Muscle of arm (tissue), 14 donors: ENCODE data around the gene ADNP2. TPM values are rescaled to one million over a fixed set of nuclear protein-coding genes. Genes with fewer than 3 reads are reported as not detected.

Experiments
- DNase-seq: peaks from one replicate; pipeline ENCODE4 v3.0.0-alpha.2; 2013
- long read RNA-seq, 11 donors: transcript quantifications; one replicate each; lab custom pipeline, GENCODE V29; 2026
- polyA plus RNA-seq, 12 donors: library from polyadenylated mRNA; unstranded; fragments of 120-200 nt; gene quantifications; one replicate each; pipeline ENCODE4 v1.2.1, GENCODE V29; 2013; ENCODE audit not compliant: insufficient read length in 12 of 12

ADNP2 gene, protein sequence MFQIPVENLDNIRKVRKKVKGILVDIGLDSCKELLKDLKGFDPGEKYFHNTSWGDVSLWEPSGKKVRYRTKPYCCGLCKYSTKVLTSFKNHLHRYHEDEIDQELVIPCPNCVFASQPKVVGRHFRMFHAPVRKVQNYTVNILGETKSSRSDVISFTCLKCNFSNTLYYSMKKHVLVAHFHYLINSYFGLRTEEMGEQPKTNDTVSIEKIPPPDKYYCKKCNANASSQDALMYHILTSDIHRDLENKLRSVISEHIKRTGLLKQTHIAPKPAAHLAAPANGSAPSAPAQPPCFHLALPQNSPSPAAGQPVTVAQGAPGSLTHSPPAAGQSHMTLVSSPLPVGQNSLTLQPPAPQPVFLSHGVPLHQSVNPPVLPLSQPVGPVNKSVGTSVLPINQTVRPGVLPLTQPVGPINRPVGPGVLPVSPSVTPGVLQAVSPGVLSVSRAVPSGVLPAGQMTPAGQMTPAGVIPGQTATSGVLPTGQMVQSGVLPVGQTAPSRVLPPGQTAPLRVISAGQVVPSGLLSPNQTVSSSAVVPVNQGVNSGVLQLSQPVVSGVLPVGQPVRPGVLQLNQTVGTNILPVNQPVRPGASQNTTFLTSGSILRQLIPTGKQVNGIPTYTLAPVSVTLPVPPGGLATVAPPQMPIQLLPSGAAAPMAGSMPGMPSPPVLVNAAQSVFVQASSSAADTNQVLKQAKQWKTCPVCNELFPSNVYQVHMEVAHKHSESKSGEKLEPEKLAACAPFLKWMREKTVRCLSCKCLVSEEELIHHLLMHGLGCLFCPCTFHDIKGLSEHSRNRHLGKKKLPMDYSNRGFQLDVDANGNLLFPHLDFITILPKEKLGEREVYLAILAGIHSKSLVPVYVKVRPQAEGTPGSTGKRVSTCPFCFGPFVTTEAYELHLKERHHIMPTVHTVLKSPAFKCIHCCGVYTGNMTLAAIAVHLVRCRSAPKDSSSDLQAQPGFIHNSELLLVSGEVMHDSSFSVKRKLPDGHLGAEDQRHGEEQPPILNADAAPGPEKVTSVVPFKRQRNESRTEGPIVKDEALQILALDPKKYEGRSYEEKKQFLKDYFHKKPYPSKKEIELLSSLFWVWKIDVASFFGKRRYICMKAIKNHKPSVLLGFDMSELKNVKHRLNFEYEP
- polyA plus RNA-seq: 10 to 100 TPM in 8 of 12 donors, 1 to 10 TPM in 3, not detected in 1; 9.1 to 16.2 (median 11.7) TPM
- long read RNA-seq, donor 1, full-length matches to known transcripts: 4 of 4 reads
- long read RNA-seq, donor 1, partial matches to known transcripts: 0 of 4 reads
- long read RNA-seq, donor 1, other reads (novel, unspliced or antisense): 0 of 4 reads
- long read RNA-seq, donor 2, full-length matches to known transcripts: 2 of 2 reads
- long read RNA-seq, donor 2, partial matches to known transcripts: 0 of 2 reads
- long read RNA-seq, donor 2, other reads (novel, unspliced or antisense): 0 of 2 reads
- long read RNA-seq, donor 3, full-length matches to known transcripts: 3 of 3 reads
- long read RNA-seq, donor 3, partial matches to known transcripts: 0 of 3 reads
- long read RNA-seq, donor 3, other reads (novel, unspliced or antisense): 0 of 3 reads
- long read RNA-seq, donor 4: 0 reads
- long read RNA-seq, donor 5, full-length matches to known transcripts: 2 of 2 reads
- long read RNA-seq, donor 5, partial matches to known transcripts: 0 of 2 reads
- long read RNA-seq, donor 5, other reads (novel, unspliced or antisense): 0 of 2 reads
- long read RNA-seq, donor 6: 0 reads
- long read RNA-seq, donor 7, full-length matches to known transcripts: 2 of 2 reads
- long read RNA-seq, donor 7, partial matches to known transcripts: 0 of 2 reads
- long read RNA-seq, donor 7, other reads (novel, unspliced or antisense): 0 of 2 reads
- long read RNA-seq, donor 8, full-length matches to known transcripts: 6 of 6 reads
- long read RNA-seq, donor 8, partial matches to known transcripts: 0 of 6 reads
- long read RNA-seq, donor 8, other reads (novel, unspliced or antisense): 0 of 6 reads
- long read RNA-seq, donor 9, full-length matches to known transcripts: 1 of 1 reads
- long read RNA-seq, donor 9, partial matches to known transcripts: 0 of 1 reads
- long read RNA-seq, donor 9, other reads (novel, unspliced or antisense): 0 of 1 reads
- long read RNA-seq, donor 10, full-length matches to known transcripts: 5 of 5 reads
- long read RNA-seq, donor 10, partial matches to known transcripts: 0 of 5 reads
- long read RNA-seq, donor 10, other reads (novel, unspliced or antisense): 0 of 5 reads
- long read RNA-seq, donor 11, full-length matches to known transcripts: 3 of 3 reads
- long read RNA-seq, donor 11, partial matches to known transcripts: 0 of 3 reads
- long read RNA-seq, donor 11, other reads (novel, unspliced or antisense): 0 of 3 reads

DNA sequence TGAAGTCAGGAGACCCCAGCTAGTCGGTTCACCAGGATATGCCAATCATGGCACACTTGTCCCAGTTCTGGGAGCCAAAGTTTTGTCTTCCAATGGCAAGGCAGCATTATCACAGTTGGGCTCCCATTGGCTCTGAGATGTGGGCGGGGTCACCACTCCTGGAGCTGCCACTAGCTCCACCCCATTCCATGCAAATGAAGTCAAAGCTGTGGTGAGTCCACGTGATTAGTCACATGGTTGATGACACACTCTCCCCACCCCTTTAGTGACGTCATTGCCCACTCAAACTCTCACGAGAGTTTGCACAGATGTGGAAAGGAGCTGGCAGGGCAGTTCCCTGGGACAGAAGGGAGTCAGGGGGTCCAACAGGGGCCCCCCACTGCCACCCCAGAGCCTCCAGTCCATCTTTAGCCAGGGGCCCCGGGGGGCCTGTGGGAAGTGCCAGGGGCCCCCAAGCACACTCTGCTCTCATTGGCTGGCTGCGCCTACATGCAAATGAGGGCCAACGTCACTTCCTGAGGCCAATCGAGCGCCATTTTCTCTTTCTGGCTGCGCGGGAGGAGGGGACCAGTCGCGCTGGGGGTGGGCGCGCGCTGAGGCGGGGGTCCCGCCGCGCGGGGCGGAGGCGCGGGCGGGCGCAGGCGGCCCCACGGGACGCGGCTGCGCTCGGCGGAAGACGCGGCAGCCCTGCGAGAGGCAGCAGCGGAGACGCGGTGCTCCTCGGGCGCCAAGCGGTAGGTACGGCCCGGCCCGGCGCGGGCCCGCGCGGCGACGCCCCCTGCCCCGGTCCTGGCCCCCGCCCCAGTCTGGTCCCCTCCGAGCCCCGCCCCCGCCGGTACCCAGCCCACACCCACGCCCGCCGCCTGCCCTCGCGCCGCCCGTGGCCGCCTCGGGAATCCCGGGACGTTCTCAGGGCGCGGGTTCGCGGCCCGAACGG, at the start of gene ADNP2:
Gene ADNP2, plus strand, starts transcription at position 524 of the 937 bp plus-strand sequence. CDS start 8,281 bp downstream, outside the sequence.
- peak; percentile 88 for DNase-seq

DNA sequence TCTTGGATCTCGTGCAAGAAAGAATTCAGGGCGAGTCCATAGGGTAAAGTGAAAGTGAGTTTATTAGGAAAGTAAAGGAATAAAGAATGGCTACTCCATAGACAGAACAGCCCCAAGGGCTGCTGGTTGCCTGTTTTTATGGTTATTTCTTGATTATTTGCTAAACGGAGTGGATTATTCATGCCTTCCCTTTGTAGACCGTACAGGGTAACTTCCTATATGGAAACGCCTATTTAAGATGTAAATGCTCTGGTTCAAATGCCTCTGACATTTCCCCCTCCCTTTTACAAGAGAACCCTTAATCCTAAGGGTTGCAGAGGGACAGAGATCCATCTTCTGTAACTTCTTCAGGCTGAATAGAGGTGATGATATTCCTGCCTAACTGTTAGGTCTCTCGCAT, 49.1 kb upstream of the ADNP2 start:
- DNase-seq: no peak

DNA sequence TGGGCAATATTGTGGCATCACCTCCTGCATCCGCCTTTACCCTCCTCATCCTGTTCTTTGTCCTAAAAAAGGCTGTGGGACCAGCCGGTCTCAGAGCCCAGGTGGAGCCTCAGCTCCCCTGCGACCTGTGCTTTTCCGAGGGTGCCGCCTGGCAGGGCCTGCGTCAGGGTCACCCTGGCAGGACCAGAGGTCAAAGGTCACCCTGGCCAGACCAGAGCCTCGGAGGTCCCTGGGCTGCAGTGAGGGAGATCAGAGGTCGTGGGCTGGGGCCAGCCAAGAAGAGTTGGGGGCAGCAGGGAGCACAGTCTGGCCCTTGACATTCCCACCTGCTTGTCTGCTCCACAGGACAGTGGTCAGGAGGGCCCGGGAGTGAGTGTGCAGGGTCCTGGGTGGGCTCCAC, 43.4 kb upstream of the ADNP2 start:
- no peak for DNase-seq

DNA sequence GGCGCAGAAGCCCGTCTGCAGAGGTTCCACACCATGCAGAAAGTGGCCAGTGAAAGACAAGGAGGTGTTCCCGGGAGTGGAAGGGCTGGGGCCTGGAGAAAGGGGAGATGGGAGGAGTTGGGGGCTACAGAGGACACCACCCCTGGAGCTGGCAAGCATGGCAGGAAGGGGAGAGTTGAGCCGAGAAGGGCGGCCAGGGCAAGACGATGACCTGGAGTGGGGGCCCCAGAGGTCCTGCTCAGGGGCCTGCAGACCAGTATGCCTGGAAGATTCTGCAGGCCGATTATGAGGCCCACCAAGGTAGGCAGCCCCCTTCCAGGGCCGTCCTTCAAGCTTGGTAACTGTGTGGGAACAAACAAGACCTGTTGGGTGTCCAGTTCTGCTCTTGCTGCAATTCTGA, 41.7 kb upstream of the ADNP2 start:
- DNase-seq: no peak

DNA sequence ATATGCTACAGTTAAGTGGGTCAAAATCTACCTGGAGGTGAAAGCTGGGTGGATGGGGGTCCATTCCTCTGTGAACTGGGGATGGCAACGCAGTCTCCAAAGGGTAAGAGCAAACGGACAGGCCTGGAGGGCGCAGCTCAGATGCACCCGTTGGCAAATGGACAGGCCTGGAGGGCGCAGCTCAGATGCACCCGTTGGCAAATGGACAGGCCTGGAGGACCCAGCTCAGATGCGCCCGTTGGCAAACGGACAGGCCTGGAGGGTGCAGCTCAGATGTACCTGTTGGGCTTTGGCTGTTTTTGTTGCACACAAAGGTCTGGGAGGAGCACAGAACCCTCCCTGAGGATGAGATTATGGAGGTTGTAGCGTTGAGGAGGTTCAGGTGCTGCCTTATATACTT, 41.2 kb upstream of the ADNP2 start:
- DNase-seq: no peak

DNA sequence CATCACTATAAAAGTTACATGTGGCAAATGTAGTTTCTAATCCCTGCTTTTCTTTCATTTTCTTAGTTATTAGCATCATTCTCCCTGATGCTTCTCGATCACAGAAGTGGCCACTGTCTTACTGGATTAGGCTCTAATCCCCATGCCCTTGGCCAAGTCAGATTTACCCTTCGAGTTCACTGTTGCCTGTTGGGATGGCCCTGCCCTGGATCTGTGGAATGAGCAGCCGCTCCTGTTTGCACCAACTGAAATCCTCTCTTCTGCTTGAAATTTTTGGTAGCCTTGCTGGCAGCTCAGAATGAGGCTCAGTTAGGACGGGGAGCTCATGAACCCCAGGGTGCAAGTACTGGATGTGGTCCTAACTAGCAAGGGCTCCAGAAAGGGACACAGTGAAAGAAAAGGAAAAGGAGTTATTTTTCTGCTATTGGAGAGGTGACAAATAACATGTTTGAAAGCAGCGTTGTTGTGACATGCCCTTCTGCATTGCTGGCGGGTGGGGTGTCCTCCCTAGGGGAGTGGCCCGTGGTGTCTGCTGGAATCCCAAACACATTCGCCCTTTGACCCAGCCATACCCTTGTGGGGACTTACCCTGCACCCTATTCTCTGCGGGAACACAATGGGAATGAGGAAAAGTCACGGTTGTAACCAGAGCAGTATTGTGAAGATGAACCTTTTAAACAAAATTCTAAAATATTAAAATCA, 40.3 kb upstream of the ADNP2 start:
- DNase-seq: no peak

DNA sequence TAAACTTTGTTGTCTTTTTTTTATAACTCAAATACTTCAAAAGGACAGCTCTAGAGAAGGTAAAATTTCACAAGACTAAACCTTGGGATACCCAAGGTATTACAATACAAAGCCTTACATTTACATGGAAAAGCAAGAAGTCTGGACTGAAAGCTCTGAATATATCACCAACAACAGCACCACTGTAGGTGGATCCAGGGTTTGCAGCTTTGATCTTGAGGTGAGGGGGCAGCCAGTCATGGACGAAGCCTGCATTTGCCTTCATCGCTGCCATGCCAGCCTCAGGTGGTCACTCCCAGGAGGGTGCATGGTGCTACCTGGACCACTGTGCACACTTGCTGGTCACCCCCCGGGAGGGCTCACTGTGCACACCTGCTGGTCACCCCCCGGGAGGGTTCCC, 38.2 kb upstream of the ADNP2 start:
- no peak for DNase-seq

DNA sequence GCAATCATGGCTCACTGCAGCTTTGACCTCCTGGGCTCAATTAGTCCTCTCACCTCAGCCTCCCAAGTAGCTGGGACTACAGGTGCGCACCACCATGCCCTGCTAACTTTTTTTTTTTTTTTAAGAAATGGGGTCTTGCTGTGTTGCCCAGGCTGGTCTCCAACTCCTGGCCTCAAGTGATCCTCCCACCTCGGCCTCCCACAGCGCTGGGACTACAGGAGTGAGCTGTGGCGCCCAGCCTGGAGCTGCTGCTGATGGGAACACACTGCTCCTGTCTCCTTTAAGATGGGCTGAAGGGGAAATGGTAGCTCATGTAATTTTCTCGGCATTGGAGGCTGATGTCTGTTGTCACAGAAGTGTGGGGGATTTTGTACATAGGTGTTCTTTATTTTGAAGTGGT, 34.9 kb upstream of the ADNP2 start:
- no peak for DNase-seq

DNA sequence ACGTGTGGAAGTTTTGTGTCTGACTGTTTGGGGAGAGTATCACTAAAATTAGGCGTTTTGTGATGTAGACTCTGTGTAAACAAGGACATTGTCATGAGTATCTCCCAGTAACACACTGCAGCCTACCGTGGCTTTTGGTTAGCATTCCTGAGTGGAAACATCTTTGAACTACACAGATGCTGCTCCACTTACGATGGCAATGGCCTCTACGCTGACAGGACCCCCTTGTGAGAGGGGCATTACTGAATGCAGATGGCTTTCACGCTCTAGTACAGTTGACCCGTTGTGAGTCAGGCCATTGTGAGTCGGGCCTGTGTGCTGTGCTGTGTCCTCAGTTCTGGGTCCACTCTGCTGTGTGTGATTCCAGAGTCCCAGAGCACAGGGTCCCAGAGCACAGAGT, 34.4 kb upstream of the ADNP2 start:
- no peak for DNase-seq

DNA sequence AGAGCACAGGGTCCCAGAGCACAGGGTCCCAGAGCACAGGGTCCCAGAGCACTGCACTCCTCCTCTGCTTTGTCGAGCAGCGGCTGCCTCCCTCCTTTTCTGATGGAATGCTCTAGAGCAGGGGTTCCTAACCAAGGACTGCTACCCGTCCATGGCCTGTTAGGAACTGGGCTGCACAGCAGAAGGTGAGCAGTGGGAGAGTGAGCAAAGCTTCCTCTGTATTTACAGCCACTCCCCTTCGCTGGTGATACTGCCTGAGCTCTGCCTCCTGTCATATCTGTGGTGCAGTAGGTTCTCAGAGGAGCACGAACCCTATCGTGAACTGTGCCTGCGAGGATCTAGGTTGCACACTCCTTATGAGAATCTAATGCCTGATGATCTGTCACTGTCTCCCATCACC, 33.1 kb upstream of the ADNP2 start:
- no peak for DNase-seq

DNA sequence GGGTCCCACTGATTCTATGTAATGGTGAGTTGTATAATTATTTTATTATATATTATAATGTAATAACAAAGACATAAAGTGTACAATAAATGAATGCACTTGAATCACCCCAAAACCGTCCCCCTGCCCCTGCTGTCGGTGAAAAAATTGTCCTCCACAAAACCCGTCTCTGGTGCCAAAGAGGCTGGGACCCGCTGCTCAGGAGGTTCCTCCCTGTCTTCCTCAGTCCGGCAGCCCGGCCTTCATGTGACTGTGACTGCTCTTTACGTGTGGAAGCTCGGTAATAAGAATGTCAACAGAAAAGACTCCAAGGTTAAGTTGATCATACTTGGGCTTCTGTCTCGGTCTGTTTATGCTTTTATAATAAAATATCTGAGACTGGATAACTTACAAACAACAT, 32.7 kb upstream of the ADNP2 start:
- DNase-seq: no peak

DNA sequence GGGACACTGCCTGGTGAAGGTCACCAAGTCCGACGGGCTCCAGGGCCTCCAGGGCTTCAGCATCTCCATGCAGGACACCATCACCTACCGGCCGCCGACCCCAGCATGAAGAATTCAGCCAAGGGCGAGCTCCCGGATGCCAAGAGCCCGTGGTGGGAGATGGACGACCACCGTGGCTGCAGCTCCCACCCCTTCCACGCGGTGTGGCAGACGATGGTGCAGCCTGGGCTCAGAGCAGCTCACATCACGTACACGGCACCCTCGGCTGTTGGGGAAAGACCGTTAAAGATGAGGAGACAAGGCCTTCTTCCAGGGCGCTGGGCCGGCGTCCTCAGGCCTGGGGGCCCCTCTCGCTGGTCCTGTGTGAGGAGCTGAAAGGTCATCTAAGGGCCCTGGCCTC, 31.2 kb upstream of the ADNP2 start:
- no peak for DNase-seq

DNA sequence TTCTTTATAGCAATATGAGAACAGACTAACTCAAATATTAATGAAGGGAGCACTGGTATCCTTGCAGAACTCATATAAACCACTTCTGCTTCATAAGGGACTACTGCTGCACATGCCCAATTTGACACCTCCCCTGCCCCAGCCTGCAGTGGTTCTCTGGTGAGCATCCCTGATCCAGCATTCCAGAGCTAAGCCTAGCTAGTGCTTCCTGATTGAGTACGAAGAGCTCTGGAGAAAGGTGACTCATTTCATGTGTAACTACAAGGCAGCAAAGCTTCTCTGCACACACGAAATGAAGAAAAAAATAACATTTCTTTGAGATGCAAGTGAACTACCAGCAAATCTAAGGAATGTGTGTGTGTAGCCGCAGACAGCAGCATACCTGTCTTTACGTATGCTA, 22.8 kb upstream of the ADNP2 start:
- no peak for DNase-seq

DNA sequence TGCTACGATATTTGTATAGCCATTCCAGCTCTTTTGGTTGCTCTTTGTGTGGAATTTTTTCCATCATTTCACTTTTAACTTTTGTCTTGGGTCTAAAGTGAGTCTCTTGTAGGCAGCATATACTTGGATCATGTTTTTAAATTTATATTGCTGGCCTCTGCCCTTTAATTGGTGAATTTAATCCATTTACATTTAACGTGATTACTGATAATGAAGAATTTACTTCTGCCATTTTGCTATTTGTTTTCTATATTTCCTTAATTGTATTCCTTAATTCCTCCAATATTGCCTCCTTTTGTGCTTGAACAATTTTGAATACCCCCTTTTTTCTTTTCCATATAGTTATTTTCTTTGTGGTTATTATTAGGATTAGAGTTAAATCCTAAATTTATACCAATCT, 21.0 kb upstream of the ADNP2 start:
- DNase-seq: no peak

DNA sequence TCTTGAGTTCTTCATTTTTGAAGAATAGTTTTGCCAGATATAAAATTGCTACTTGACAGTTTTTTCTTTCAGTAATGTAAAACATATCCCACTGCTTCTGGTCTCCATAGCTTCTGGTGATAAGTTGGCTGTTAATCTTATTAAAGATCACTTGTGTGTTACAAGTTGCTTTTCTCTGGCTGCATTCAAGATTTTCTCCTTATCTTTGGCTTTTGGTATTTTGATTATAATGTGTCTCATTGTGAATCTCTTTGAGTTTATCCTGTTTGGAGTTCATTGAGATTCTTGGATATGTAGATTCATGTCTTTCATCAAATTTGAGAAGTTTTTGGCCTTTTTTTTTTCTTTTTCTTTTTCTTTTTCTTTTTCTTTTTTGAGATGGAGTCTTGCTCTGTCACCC, 20.2 kb upstream of the ADNP2 start:
- no peak for DNase-seq

DNA sequence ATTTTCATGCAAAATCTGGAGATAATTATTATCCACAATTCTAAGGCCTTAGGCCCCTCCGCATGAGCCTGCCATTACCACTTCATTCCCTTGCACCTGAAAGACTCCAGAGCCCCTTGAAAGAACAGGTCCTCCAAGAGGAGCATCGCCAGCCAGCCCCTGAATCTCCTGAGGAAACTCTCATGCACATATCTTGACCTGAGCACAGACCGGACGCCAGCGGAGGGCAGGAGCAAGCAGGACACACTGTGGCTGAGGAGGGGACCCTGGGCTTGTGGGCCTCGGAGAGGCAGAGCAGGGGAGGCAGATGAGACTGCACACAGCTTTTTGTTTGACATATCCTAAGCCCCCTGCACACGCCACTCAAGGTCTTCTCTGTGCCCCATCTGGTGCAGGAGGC, 13.6 kb upstream of the ADNP2 start:
- DNase-seq: no peak

DNA sequence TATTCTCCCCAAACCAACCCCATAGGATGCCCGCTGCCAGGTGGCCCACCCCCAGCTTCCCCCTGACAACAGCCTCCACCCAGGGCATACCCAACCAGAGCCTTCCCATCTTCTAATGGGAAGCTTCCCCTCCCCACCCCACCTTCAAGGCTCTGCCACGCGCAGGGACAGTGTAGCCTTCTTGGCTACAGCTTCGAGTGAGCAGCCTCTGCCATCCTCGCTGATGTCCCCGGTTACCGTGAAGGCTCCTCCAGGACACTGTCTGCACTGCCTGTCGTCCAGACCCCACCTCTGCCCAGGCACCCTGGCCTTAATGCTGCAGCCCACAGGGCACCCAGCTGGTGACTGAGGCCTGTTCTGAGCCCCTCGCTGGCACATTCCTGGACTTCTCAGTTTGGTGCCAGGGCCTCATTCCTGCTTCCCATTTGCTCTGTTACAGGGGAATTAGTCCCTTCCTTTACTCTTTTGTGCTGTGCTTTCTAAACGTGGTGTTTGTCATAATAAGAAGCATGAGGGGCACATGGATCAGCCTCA, 13.0 kb upstream of the ADNP2 start:
- no peak for DNase-seq

DNA sequence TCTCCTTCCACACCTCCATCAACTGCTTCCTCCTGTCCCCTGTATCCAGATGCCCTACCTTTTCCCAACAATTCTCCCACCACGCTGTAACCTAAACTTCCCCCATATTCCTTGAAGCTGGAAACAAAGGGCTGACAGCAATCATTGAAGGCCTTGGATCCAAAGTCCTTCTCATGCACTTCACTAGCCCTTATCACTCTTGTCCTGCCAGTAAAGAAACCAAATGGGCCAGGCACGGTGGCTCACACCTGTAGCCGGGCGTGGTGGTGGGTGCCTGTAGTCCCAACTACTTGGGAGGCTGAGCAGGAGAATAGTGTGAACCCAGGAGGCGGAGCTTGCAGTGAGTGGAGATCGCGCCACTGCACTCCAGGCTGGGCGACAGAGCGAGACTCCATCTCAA, 11.9 kb upstream of the ADNP2 start:
- DNase-seq: no peak
